ENCODE measurements around the gene REPS2.
"Not testable (repeated sequence)": the region's sequence is repeated elsewhere in the genome, so short reads cannot be mapped to it uniquely, and the experiment has no call there.

Gene REPS2

DNA sequence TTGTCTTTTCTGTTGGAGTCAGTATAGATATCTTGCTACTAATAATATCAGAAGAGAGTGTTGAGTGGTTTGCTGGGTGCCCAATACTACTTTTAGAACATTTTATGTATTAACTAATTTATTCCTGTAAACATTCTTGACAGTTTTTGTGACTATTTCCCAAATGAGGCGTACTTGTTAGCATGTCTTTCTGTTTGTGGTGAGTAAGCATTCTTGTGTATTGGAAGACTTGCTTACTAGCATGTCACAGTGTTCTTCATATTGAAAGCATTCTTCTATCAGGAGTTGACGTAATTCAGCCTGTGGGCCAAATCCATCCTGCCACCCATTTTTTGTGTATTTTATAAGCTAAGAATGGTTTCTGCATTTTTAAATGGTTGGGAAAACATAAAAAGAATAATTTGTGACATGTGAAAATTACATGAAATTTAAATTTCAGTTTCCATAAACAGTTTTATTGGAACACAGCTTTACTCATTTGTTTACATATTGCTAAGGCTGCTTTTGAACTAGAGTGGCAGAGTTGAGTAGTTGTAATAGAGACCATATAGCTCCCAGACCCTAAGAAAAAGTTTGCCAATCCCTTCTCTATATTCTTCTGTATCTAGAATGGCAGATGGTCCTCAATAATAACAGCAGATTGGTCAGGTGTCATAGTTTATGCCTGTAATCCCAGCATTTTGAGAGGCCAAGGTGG, 20.4 kb downstream of the REPS2 start:
- no peak for DNase-seq

DNA sequence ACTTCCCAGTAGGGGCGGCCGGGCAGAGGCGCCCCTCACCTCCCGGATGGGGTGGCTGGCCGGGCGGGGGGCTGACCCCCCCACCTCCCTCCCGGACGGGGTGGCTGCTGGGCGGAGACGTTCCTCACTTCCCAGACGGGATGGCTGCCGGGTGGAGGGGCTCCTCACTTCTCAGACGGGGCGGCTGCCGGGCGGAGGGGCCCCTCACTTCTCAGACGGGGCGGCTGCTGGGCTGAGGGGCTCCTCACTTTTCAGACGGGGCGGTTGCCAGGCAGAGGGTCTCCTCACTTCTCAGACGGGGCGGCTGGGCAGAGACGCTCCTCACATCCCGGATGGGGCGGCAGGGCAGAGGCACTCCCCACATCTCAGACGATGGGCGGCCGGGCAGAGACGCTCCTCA, 22.3 kb downstream of the REPS2 start:
- DNase-seq: not testable (repeated sequence)

DNA sequence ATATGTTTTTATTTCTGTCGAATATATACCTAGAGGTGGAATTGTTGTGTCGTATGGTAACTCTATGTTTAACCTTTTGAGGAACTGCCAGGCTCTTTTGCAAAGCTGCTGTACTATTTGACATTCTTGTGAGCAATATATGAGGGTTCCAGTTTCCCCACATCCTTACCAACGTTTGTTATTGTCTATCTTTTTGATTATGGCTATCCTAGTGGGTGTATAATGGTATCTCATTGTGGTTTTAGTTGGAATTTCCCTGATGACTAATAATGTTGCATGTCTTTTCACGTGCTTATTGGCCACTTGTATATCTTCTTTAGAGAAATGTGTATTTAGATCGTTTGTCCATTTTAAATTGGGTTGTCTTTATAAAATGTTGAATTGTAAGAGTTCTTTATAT, 24.5 kb downstream of the REPS2 start:
- DNase-seq: no peak

DNA sequence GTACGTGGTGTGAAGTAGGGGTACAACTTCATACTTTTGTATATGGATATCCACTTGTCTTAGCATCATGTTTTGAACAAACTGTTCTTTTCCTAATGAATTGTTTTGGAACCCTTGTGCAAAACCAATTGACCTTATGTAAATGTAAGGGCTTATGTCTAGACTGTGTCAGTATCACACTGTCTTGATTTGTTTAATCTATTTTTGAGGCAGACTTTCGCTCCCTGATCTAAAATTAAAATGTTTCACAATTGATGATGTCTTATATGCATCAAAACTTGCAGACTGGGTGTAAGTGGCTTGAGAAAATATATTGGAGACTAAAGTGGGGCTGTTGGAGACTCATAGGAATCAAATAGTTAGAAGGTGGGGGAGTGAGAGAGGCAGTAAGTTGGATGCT, 25.2 kb downstream of the REPS2 start:
- DNase-seq: no peak

DNA sequence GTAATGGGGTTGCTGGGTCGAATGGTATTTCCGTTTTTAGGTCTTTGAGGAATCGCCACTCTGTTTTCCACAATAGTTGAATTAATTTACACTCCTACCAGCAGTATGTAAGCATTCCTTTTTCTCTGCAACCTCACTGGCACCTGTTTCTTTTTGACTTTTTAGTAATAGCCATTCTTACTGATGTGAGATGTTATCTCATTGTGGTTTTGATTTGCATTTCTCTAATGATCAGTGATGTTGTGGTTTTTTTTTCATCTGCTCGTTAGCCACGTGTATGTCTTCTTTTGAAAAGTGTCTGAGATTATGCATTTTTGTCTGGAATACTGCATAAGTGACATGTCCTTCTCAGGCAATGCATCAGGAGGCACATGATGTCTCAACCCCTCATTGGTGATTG, 28.8 kb downstream of the REPS2 start:
- DNase-seq: no peak

DNA sequence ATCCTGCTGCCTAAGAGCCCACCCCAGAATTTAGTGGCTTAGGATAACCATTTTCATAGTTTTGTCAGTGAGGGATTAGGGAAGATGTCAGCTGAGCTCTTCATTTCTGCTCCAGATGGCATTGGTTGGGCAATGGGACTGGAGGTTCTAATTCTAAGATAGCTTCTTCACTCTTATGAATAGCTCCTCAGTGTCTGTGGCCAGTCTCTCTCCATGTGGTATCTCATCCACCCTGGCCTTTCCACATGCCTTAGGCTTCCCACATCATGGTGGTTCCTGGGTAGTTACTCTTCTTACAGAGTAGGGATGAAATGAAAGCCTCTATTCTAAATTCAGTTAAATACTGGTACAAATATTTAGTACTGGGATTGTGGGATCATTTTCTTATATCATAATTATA, 31.3 kb downstream of the REPS2 start:
- no peak for DNase-seq

DNA sequence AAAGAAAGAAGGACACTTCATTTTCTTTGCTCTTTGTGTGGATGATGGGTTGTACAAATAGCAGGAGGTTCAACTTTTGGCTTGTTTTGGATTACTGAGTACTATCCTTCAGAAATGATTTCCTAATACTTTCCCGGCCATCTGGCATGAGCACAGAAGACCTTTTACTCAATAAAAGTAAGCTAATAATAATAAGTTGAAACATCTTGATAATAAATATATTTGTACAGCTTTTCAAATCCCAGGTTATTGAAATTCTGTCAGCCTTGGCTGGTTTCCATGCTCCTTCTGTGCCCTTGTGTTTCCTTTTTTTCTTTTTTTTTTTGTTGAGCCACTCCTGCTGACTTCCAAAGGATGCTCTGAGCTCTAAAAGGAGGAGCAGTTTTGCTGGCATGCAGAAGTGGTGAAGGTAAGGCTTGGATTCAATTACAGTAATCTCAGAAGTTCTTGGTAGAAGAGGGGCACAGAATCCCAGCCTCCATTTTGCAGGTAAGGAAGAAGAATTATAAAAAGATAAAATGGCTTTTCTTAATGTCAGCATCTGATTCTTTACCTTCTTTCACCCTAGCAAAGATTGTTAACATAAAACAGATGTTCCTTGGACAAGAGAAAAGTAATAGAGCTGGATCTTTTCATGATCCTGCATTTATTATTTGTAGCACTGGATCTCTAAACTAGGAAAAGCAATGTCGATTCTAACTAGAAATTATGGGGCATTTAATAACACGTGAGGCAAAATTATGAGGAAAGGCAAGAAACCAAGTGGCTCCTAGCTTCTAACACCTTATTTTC, 31.9 kb downstream of the REPS2 start:
- DNase-seq: no peak

DNA sequence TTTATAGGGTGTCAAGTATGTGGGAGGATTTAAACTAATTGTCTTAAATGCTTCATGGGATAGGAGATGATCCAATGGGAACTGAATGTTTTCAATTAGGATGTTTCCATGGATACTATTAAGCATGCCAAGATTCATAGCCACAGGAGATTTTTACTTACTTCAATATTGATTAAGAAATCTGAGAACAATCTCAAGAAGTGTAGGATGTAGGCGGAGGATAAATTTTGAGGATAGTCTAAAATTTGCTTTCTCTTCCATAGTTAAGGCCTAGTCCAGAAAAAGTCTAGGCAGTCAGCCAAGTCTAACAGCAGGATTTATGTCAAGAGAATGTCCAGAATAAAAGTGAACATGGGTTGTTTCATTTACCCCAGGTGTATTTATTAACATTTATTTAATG, 32.8 kb downstream of the REPS2 start:
- DNase-seq: no peak

DNA sequence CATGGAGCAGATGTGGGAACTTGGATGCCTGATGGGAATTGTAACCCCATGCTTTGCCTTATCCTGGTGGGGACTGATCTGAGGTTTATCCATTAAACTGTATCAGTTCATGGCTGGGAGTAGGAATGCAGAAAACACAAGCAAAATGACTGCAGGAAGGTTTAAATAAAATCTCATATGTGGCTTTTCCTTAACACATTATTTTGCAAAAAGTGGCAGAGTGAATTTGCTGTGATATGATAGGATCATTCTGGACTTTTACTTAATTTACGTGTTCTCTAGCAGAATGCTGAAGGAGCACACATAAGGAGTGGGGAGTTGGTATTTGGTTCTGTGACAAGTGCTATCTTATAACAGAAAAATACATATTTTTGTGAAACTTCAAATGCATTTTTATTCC, 34.8 kb downstream of the REPS2 start:
- no peak for DNase-seq

DNA sequence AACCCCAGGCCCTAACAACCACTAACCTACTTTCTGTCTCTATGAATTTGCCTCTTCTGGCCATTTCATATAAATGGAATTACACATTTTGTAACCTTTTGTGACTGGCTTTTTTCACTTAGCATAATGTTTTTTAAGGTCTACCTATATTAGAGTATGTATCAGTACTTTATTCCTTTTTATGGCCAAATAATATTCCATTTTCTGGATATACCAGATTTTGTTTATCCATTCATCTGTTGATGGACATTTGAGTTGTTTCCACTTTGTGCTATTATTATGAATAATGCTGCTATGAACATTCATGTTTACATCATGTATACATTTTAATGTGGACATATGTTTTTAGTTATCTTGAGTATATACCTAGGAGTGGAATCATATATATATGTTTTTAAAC, 35.5 kb downstream of the REPS2 start:
- no peak for DNase-seq

DNA sequence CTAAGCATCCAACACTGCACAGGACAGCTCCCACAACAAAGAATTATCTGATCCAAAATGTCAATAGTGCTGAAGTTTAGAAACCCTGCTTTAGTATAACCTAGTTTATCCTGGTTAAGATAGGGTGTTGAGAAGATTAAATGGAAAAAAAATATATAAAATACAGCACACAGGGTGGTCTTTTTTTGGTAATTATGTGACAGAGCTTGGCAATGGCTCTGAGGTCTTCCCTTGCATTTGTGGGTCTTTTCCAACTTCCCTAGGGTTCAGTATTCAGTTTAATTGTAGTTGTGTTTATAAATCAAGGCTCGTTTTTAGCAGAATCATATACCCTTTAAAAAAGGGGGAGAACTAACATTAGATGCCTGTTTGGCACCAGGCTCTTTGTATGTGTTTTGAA, 36.6 kb downstream of the REPS2 start:
- DNase-seq: no peak

DNA sequence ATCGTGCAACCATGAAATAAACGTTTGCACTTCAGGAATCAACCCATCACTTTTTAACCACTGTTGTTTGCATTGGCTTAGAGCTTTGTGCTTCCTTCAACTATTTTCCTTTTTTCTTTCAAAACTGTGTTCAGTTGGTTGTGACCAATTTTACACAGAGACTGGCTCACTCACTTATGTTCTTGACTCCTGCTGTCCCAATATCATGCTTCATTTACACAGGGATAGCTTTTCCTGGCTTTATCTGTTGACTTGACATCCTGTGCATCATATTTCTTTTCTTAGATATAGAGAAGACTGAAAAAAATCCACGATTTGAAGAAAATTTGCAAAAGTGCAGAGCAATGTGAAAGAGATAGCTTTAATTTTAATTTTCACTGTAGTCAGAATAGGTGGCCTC, 38.8 kb downstream of the REPS2 start:
- no peak for DNase-seq

DNA sequence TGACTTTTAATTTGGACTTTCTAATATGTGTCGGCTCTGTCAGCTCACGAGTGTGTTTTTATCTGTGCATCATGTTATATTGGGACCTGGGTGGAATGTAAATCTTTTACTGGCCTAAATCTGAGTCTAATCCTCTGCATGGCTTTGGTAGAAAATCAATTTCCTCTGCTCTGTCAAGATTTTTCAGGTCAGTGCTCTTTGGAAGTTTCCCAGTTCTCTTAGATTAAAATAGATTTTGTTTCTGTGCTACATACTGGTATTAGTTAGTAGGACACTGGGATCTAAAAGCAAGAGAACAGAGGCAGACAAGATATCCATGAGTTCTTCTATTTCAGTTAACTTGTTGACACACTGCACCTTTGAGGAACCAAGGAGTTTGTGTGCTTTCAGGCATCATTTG, 39.7 kb downstream of the REPS2 start:
- DNase-seq: no peak

DNA sequence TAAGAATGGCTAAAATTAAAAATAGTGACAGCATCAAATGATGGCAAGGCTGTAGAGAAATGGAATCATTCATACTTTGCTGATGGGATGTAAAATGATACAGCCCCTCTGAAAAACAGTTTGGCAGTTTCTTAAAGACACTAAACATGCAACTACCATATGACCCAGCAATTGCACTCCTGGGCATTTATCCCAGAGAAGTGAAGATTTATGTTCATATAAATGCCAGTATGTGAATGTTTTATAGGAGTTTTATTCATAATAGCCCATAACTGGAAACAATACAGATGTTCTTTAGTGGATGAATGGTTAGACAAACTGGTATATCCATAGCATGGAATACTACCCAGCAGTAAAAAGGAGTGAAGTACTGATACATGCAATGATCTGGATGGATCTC, 43.3 kb downstream of the REPS2 start:
- no peak for DNase-seq

DNA sequence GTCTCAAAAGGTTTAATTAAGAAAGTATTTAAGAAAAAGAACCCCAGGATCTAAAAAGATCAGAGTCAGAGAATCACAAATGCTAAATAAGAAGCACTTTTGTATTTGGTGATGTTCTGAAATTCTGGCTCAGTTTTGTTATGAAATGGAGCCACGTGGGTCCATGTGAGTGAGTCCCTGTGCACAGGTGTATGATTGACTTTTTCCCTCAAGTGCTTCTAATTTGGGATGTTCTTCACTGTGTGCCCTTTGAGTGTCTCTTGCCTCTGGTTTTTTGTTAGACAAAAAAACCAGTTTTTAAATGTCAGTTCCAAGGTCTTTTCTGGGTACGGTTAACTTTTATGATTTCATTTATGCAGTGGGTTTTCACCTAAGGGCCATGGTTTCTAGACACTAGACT, 44.4 kb downstream of the REPS2 start:
- no peak for DNase-seq

DNA sequence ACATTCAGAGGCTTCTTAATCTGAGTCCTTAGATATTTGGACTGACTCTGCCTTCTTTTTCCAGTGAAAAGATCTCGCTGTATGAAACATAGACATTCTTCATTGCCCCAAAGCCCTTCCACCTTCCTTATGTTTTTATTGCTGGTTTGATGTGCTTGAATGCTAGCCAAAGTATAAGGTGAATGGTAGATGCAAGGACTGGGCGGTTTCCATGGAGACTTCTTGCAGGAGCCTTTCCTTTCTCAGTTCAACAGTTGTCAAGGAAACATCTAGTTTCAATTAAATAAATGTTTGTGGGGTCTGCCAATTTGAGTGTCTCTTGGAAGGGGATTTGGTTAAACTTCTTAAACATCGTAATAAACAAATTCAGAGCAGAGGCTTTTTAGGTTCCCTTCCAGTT, 46.0 kb downstream of the REPS2 start:
- no peak for DNase-seq

DNA sequence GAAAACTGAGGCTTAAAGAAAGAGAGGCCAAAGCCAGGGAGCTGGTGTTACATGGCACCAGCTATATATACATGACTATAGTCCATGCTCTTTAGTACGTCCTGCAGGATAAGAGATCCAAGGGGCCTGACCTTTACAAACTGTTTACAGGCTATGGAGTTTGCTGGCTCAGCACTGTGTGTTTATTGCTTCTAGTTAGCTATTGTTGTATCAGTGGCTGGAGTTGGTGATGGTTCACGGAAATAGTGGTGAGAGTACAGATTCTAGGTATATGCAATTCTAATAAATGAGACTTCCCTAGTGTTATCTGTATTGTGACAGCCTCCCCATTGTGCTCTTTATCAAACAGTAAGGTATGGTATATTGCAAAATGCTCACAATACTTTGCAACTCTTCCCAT, 46.5 kb downstream of the REPS2 start:
- no peak for DNase-seq

DNA sequence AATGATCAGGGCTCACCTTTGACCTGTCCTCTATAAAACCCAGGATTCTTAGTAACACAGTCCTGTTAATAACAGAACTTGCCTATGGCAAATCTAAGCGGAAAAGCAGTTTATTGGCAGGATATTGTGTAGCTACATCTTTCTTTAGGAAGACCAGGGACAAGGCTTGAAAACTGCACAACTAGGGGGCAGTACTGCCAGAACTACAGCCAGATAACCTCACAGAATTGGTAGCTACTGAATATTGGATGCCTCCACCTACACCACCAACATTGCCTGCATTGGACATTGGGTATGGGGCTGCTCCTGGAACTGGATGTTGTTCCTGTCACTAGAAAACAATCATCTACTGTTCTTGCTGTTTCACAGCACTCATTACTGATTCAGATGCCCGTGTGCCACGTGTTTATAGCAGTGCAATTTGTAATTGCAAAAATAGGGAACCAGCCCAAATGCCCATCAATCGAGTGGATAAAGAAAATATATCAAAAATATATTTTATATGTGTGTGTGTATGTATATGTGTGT, 47.4 kb downstream of the REPS2 start:
- no peak for DNase-seq

DNA sequence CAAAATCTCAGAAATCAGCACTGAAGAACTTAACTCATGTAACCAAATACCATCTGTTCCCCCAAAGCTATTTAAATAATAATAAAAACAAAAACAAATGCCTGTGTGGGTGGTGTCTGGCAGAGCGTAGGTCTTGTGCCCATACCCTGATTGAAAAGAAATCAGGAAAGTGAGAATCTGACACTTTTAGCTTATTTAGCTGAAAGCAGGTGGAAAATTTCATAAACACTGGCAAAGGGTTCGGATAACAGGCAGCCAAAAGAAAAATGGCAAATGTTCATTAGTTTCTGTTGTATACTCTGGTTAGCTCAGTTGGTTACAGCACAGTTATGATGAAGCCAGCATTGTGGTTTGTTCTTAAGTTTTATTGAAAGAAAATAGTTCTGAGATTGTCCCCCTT, 48.3 kb downstream of the REPS2 start:
- no peak for DNase-seq

DNA sequence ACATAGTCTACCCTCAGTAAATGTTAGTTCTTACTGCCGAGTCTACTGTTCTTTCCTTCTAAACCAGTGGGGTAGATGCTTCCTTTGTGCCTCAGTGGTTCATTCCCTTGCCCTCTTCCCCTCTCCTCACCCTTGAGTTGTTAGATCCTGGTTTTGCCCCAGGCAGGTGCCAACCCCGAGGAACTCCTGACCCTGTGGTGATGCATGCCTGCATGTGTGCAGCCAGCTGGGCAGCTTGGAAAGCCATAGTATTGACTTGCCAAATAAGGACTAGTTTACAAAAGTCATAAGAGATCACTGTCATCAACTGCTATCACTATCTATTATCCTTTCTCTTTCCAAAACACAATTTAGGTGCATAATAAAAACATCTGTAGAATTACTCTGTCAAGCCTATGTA, 50.9 kb downstream of the REPS2 start:
- DNase-seq: no peak

DNA sequence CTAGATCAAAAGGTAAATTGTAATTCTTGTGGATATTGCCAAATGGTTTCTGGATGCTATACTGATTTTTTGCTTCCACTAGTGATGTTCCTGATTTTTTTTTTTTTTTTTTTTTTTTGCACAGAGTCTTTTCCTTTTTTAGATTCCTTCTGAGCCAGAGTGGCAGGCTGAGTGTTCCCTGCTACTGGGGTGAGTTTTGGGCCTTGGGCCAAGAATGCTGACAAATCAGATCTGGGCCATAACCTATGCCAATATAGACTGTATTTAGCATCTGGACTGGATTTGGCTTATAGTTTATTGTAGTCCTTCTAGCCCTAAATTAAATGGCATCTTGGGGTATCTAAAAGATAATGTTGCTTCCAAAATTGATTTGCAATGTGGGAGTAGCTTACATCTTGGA, 52.8 kb downstream of the REPS2 start:
- DNase-seq: no peak

DNA sequence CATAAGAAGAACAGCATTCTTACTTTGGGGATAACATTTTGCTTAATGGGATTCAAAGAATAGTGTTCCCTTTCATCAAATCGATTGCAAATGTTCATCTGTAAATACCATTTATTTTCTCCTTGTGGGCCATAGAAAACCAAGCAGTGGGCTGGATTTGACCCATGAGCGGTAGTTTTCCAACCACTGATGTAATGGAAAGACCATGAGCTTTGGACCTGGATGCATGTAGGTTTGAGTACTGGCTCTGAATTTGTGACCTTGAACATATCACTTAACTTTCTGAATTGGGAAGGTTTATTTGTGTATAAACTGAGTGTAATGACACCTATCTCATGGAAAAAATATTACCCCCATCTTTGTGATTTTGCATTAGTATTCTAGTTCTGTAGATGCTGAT, 54.3 kb downstream of the REPS2 start:
- no peak for DNase-seq

DNA sequence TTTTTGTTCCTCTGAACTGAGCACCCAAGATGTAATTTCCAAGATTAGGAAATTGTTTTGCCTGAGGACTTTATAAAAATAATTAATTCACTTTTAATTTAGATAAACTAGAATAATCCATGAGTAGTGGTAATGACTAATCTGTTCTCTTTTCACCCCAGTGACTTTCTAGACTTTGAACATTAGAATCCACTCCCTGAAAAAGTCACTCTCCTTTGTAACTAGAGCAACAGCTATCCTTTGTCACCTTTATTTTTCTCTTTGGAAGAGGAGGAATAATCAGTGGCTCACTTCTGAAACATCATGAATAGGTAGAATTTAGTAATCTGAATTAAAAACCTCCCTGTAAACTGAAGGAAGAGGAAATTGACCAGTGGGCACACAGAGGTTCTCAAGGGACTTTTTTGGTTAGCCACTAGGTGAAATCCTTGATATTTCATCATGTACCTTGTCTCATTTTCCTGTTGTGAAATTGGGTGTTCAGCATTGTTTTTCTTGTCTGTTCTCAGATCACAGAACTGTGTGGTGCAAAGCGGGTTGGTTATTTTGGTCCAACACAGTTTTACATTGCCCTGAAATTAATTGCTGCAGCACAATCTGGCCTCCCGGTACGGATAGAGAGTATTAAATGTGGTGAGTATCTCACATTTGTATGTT, 59.4 kb downstream of the REPS2 start:
- DNase-seq: no peak

DNA sequence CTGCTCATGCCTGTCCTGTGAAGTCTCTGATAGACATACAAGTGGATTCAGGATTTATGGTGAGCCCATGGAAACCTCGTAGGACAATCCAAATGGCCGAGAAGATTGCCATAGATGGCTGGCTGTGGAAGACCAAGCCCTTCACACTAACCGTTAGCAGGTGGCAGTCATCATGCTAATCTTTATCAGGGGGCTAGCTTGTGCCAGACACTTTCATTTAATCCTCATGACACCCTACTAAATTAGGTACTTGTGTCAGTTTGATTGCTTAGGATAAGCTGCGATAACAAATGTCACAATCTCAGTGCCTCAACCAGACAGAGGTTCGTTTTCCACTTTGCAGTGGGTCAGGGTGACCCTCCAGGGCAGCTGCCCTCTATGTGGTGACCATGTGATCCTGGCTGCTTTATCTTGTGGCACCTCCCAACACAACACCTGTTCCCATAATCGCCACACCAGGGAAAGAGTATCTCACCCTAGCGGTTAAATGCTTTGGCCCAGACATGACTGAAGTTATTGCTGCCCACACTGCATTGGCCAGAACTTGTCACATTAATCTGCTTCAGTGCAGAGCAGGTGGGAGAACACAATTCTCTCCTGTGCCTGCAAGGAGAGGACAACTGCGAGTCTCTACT, 60.8 kb downstream of the REPS2 start:
- DNase-seq: no peak
